Measurements from ENCODE around the gene DNER.

DNER gene

GRCh38 chr2:229371086-229371485, 343.3 kb downstream of the DNER start:
- Histone ChIP-seq H3K27ac (ENCODE audit: low read depth, low read length) (no peak overlapping the region), H3K9me3 (ENCODE audit: control insufficient read depth, insufficient read depth, low read depth, low read length) (0 out of 2 replicates have a peak, but pooled peaks cover 7% of the 10 kb centered on the region), H3K36me3 (ENCODE audit: control insufficient read depth, insufficient read depth, low read length) (no peaks in the 10 kb centered on the region), H3K4me3 (ENCODE audit: low read depth, low read length) (no peak overlapping the region), H3K4me1 (ENCODE audit: control insufficient read depth, insufficient read depth, low read length) (no peaks in the 10 kb centered on the region), H3K9ac (ENCODE audit: low read length) (no peak overlapping the region), H3K27me3 (ENCODE audit: control insufficient read depth, insufficient read depth, low read length) (no peaks in the 10 kb centered on the region)

GRCh38 chr2:229370509-229370908, 343.8 kb downstream of the DNER start:
- H3K9ac ChIP-seq (ENCODE audit: low read length), result no peak overlapping the region
- no peak overlapping the region for H3K4me3 ChIP-seq (ENCODE audit: low read depth, low read length)
- 0 out of 2 replicates have a peak, but pooled peaks cover 7% of the 10 kb centered on the region for H3K9me3 ChIP-seq (ENCODE audit: control insufficient read depth, insufficient read depth, low read depth, low read length)
- H3K4me1 ChIP-seq (ENCODE audit: control insufficient read depth, insufficient read depth, low read length), result no peaks in the 10 kb centered on the region
- H3K27me3 ChIP-seq (ENCODE audit: control insufficient read depth, insufficient read depth, low read length), result no peaks in the 10 kb centered on the region
- no peak overlapping the region for H3K27ac ChIP-seq (ENCODE audit: low read depth, low read length)
- no peaks in the 10 kb centered on the region for H3K36me3 ChIP-seq (ENCODE audit: control insufficient read depth, insufficient read depth, low read length)

GRCh38 chr2:229363185-229363814, 351.1 kb downstream of the DNER start:
- Histone ChIP-seq H3K4me1 (ENCODE audit: control insufficient read depth, insufficient read depth, low read length) (0 out of 2 replicates have a peak, but pooled peaks cover 3% of the 10 kb centered on the region), H3K4me3 (ENCODE audit: low read depth, low read length) (no peak overlapping the region), H3K9ac (ENCODE audit: low read length) (no peak overlapping the region), H3K36me3 (ENCODE audit: control insufficient read depth, insufficient read depth, low read length) (no peaks in the 10 kb centered on the region), H3K9me3 (ENCODE audit: control insufficient read depth, insufficient read depth, low read depth, low read length) (0 out of 2 replicates have a peak, but pooled peaks cover under 1% of the 10 kb centered on the region), H3K27ac (ENCODE audit: low read depth, low read length) (no peak overlapping the region), H3K27me3 (ENCODE audit: control insufficient read depth, insufficient read depth, low read length) (no peaks in the 10 kb centered on the region)

GRCh38 chr2:229350883-229351282, 363.5 kb downstream of the DNER start:
- Histone ChIP-seq H3K27me3 (ENCODE audit: control insufficient read depth, insufficient read depth, low read length) (no peaks in the 10 kb centered on the region), H3K4me1 (ENCODE audit: control insufficient read depth, insufficient read depth, low read length) (no peaks in the 10 kb centered on the region), H3K27ac (ENCODE audit: low read depth, low read length) (no peak overlapping the region), H3K9ac (ENCODE audit: low read length) (no peak overlapping the region), H3K36me3 (ENCODE audit: control insufficient read depth, insufficient read depth, low read length) (no peaks in the 10 kb centered on the region), H3K9me3 (ENCODE audit: control insufficient read depth, insufficient read depth, low read depth, low read length) (peaks cover 11% of the 10 kb centered on the region; the same call in 1 of the 2 replicates), H3K4me3 (ENCODE audit: low read depth, low read length) (no peak overlapping the region)

- Histone ChIP-seq H3K27me3 (ENCODE audit: control insufficient read depth, insufficient read depth, low read length) (no peaks in the 10 kb centered on the region), H3K9me3 (ENCODE audit: control insufficient read depth, insufficient read depth, low read depth, low read length) (peaks cover 11% of the 10 kb centered on the region; the same call in 1 of the 2 replicates), H3K36me3 (ENCODE audit: control insufficient read depth, insufficient read depth, low read length) (no peaks in the 10 kb centered on the region), H3K9ac (ENCODE audit: low read length) (no peak overlapping the region), H3K4me3 (ENCODE audit: low read depth, low read length) (no peak overlapping the region), H3K27ac (ENCODE audit: low read depth, low read length) (no peak overlapping the region), H3K4me1 (ENCODE audit: control insufficient read depth, insufficient read depth, low read length) (no peaks in the 10 kb centered on the region)
Observed at GRCh38 chr2:229350117-229350805, 364.1 kb downstream of the DNER start.

GRCh38 chr2:229348128-229348527, 366.2 kb downstream of the DNER start:
- Histone ChIP-seq H3K4me1 (ENCODE audit: control insufficient read depth, insufficient read depth, low read length) (no peaks in the 10 kb centered on the region), H3K9me3 (ENCODE audit: control insufficient read depth, insufficient read depth, low read depth, low read length) (peaks cover 11% of the 10 kb centered on the region; the same call in 1 of the 2 replicates), H3K27ac (ENCODE audit: low read depth, low read length) (no peak overlapping the region), H3K27me3 (ENCODE audit: control insufficient read depth, insufficient read depth, low read length) (no peaks in the 10 kb centered on the region), H3K4me3 (ENCODE audit: low read depth, low read length) (no peak overlapping the region), H3K9ac (ENCODE audit: low read length) (no peak overlapping the region), H3K36me3 (ENCODE audit: control insufficient read depth, insufficient read depth, low read length) (no peaks in the 10 kb centered on the region)

- H3K27me3 ChIP-seq (ENCODE audit: control insufficient read depth, insufficient read depth, low read length), result no peaks in the 10 kb centered on the region
- peaks cover 11% of the 10 kb centered on the region; the same call in 1 of the 2 replicates for H3K9me3 ChIP-seq (ENCODE audit: control insufficient read depth, insufficient read depth, low read depth, low read length)
- no peaks in the 10 kb centered on the region for H3K4me1 ChIP-seq (ENCODE audit: control insufficient read depth, insufficient read depth, low read length)
- H3K36me3 ChIP-seq (ENCODE audit: control insufficient read depth, insufficient read depth, low read length), result no peaks in the 10 kb centered on the region
- H3K9ac ChIP-seq (ENCODE audit: low read length), result no peak overlapping the region
- no peak overlapping the region for H3K27ac ChIP-seq (ENCODE audit: low read depth, low read length)
- no peak overlapping the region for H3K4me3 ChIP-seq (ENCODE audit: low read depth, low read length)
Observed at GRCh38 chr2:229346816-229347540, 367.4 kb downstream of the DNER start.

- H3K4me3 ChIP-seq (ENCODE audit: low read depth, low read length), result no peak overlapping the region
- H3K36me3 ChIP-seq (ENCODE audit: control insufficient read depth, insufficient read depth, low read length), result no peaks in the 10 kb centered on the region
- H3K4me1 ChIP-seq (ENCODE audit: control insufficient read depth, insufficient read depth, low read length), result no peaks in the 10 kb centered on the region
- peaks cover 11% of the 10 kb centered on the region; the same call in 1 of the 2 replicates for H3K9me3 ChIP-seq (ENCODE audit: control insufficient read depth, insufficient read depth, low read depth, low read length)
- no peak overlapping the region for H3K27ac ChIP-seq (ENCODE audit: low read depth, low read length)
- H3K27me3 ChIP-seq (ENCODE audit: control insufficient read depth, insufficient read depth, low read length), result no peaks in the 10 kb centered on the region
- no peak overlapping the region for H3K9ac ChIP-seq (ENCODE audit: low read length)
Observed at GRCh38 chr2:229344955-229345354, 369.4 kb downstream of the DNER start.

GRCh38 chr2:229344151-229344551, 370.2 kb downstream of the DNER start:
- Histone ChIP-seq H3K9ac (ENCODE audit: low read length) (no peak overlapping the region), H3K4me3 (ENCODE audit: low read depth, low read length) (no peak overlapping the region), H3K9me3 (ENCODE audit: control insufficient read depth, insufficient read depth, low read depth, low read length) (peaks cover 8% of the 10 kb centered on the region; the same call in 1 of the 2 replicates), H3K27ac (ENCODE audit: low read depth, low read length) (no peak overlapping the region), H3K36me3 (ENCODE audit: control insufficient read depth, insufficient read depth, low read length) (no peaks in the 10 kb centered on the region), H3K4me1 (ENCODE audit: control insufficient read depth, insufficient read depth, low read length) (no peaks in the 10 kb centered on the region), H3K27me3 (ENCODE audit: control insufficient read depth, insufficient read depth, low read length) (no peaks in the 10 kb centered on the region)

- no peaks in the 10 kb centered on the region for H3K27me3 ChIP-seq (ENCODE audit: control insufficient read depth, insufficient read depth, low read length)
- no peak overlapping the region for H3K27ac ChIP-seq (ENCODE audit: low read depth, low read length)
Observed at GRCh38 chr2:229343661-229344060, 370.7 kb downstream of the DNER start.

GRCh38 chr2:229342376-229342775, 372.0 kb downstream of the DNER start:
- H3K27me3 ChIP-seq (ENCODE audit: control insufficient read depth, insufficient read depth, low read length), result no peaks in the 10 kb centered on the region
- no peak overlapping the region for H3K4me3 ChIP-seq (ENCODE audit: low read depth, low read length)
- no peaks in the 10 kb centered on the region for H3K4me1 ChIP-seq (ENCODE audit: control insufficient read depth, insufficient read depth, low read length)
- H3K27ac ChIP-seq (ENCODE audit: low read depth, low read length), result no peak overlapping the region
- no peaks in the 10 kb centered on the region for H3K9me3 ChIP-seq (ENCODE audit: control insufficient read depth, insufficient read depth, low read depth, low read length)
- no peak overlapping the region for H3K9ac ChIP-seq (ENCODE audit: low read length)
- no peaks in the 10 kb centered on the region for H3K36me3 ChIP-seq (ENCODE audit: control insufficient read depth, insufficient read depth, low read length)

More at GRCh38 chr2:229343661-229344060, 370.7 kb downstream of the DNER start:
- H3K36me3 ChIP-seq (ENCODE audit: control insufficient read depth, insufficient read depth, low read length), result no peaks in the 10 kb centered on the region
- no peaks in the 10 kb centered on the region for H3K4me1 ChIP-seq (ENCODE audit: control insufficient read depth, insufficient read depth, low read length)
- H3K9ac ChIP-seq (ENCODE audit: low read length), result no peak overlapping the region
- no peak overlapping the region for H3K4me3 ChIP-seq (ENCODE audit: low read depth, low read length)
- peaks cover 5% of the 10 kb centered on the region; the same call in 1 of the 2 replicates for H3K9me3 ChIP-seq (ENCODE audit: control insufficient read depth, insufficient read depth, low read depth, low read length)
